Ovary (tissue), 3 donors: ENCODE measurements around the gene IRX5.

Experiments
- CTCF ChIP-seq, 3 donors: fragments of 450-650 bp in 2 of 3; fragments of 200-600 bp in 1 of 3; IDR thresholded peaks; one replicate each; pipeline versions ENCODE4 v1.5.1 to v1.8.0; 2016 to 2022; ENCODE audit warnings: antibody characterized with exemption in 3 of 3, mild to moderate bottlenecking in 1 of 3
- POLR2A ChIP-seq: fragments of 450-650 bp; IDR thresholded peaks from one replicate; pipeline ENCODE4 v1.6.1; 2017; ENCODE audit warnings: antibody characterized with exemption, mild to moderate bottlenecking, moderate library complexity
- donor health status: DM: no; HTN: no; CAD: no.

GRCh38 chr16:54933281-54934011, 2.8 kb downstream of the IRX5 start:
- TF ChIP-seq CTCF (IDR thresholded peaks at IDR 0.05): no peak
- TF ChIP-seq POLR2A: no peak
